ENCODE measurements around the gene TRAT1.

- no peak for TF ChIP-seq CTCF (IDR thresholded peaks at IDR 0.05)
- no peak for TF ChIP-seq POLR2A (IDR thresholded peaks at IDR 0.05)
Observed at GRCh38 chr3:108887121-108887520, 64.5 kb downstream of the TRAT1 start.

Measured in breast epithelium (tissue), 3 donors.